Lower leg skin (tissue), 4 donors: Measurements from ENCODE around the gene TRMT2A. TPM values are rescaled to one million over a fixed set of nuclear protein-coding genes. Genes with fewer than 3 reads are reported as not detected.

Experiments
- DNase-seq, 2 donors: peaks; one replicate each; pipeline ENCODE4 v3.0.0-alpha.2; 2019; ENCODE audit warnings: low spot score in 2 of 2
- H3K4me3 ChIP-seq: fragments of 200-600 bp; sonication (generic); 2 replicates; pipeline ENCODE4 v1.5.1; 2017; ENCODE audit warnings: mild to moderate bottlenecking, low read depth; ENCODE audit not compliant: poor library complexity, severe bottlenecking
- CTCF ChIP-seq, 3 donors: fragments of 450-650 bp; IDR thresholded peaks; one replicate each; pipeline ENCODE4 v1.5.1; 2016; ENCODE audit warnings: antibody characterized with exemption in 3 of 3, mild to moderate bottlenecking in 3 of 3, moderate library complexity in 2 of 3
- POLR2A ChIP-seq, 2 donors: fragments of 450-650 bp; IDR thresholded peaks; one replicate each; pipeline ENCODE4 v1.6.1; 2016 to 2017; ENCODE audit warnings: antibody characterized with exemption in 2 of 2, mild to moderate bottlenecking in 1 of 2, moderate library complexity in 1 of 2
- WGBS, 2 donors: methylation state at CpG; one replicate each; pipeline ENCODE4 v1.1.5; 2018; 5-methylcytosine and 5-hydroxymethylcytosine counted together
- intact Hi-C: fragments of 100-400 bp; cut with DNase I; formaldehyde crosslinking; loops from one replicate; pipeline ENCODE4 v1.15.0; 2023; ENCODE audit warnings: low total_unique reads
- total RNA-seq, 4 donors: library from RNA; depleted of rRNA; stranded (reverse); fragments of >200 nt; gene quantifications; one replicate each; pipeline ENCODE4 v1.1.0, GENCODE V29; 2016

The TRMT2A gene
- total RNA-seq, 4 donors from 2014 or later: 41.6 to 97.5 (median 52.8) TPM

GRCh38 chr22:20089226-20089976, 27.6 kb downstream of the TRMT2A start:
- TF ChIP-seq POLR2A (IDR thresholded peaks at IDR 0.05) (no peak), CTCF (IDR thresholded peaks at IDR 0.05) (no peak)
- intact Hi-C loops: no loop called here
- DNase-seq: no peak
- 88 to 93% methylated on average over 17 of the region's 17 CpGs for WGBS, 2 donors
- no peak overlapping the region for H3K4me3 ChIP-seq

GRCh38 chr22:20088263-20088648, 28.8 kb downstream of the TRMT2A start:
- H3K4me3 ChIP-seq: no peak overlapping the region
- no peak for DNase-seq
- WGBS, 2 donors: 91 to 94% methylated on average over 8 of the region's 8 CpGs
- intact Hi-C loops: no loop called here
- TF ChIP-seq CTCF (IDR thresholded peaks at IDR 0.05) (no peak), POLR2A (IDR thresholded peaks at IDR 0.05) (no peak)

GRCh38 chr22:20087319-20088262, 29.4 kb downstream of the TRMT2A start:
- no peak for TF ChIP-seq POLR2A (IDR thresholded peaks at IDR 0.05)
- no peak for TF ChIP-seq CTCF (IDR thresholded peaks at IDR 0.05)
- WGBS, 2 donors: 90 to 93% methylated on average over 14 of the region's 14 CpGs
- intact Hi-C loops: no loop called here
- H3K4me3 ChIP-seq: no peak overlapping the region
- no peak for DNase-seq

- whole genome bisulfite sequencing, 2 donors: 90 to 95% methylated on average over 5 of the region's 5 CpGs
- H3K4me3 ChIP-seq: no peak overlapping the region
- no peak for DNase-seq
- no peak for TF ChIP-seq CTCF (IDR thresholded peaks at IDR 0.05)
- no peak for TF ChIP-seq POLR2A (IDR thresholded peaks at IDR 0.05)
- intact Hi-C loops: no loop called here
Observed at GRCh38 chr22:20086763-20087162, 30.3 kb downstream of the TRMT2A start.

- WGBS, 2 donors: 94 to 96% methylated on average over 24 of the region's 24 CpGs
- DNase-seq: no peak
- TF ChIP-seq POLR2A (IDR thresholded peaks at IDR 0.05) (no peak), CTCF (IDR thresholded peaks at IDR 0.05) (no peak)
- H3K4me3 ChIP-seq: no peak overlapping the region
- intact Hi-C loops: no loop called here
Observed at GRCh38 chr22:20086101-20086599, 30.9 kb downstream of the TRMT2A start.
